HG03045 (cell line): Measurements from ENCODE around the gene ITIH6.
"Not testable (repeated sequence)": the region's sequence is repeated elsewhere in the genome, so short reads cannot be mapped to it uniquely, and the experiment has no call there.

Source experiments
- ATAC-seq: cut with Tn5 transposase; IDR thresholded peaks from one replicate; pipeline ENCODE4 v1.9.1; 2021; ENCODE audit warnings: mild to moderate bottlenecking, moderate library complexity; ENCODE audit not compliant: unreplicated experiment

ITIH6 gene

GRCh38 chrX:54807524-54808108, 9.6 kb upstream of the ITIH6 start, which contains the start of gene MAGED2:
Gene MAGED2, plus strand, starts transcription at chrX:54807745. Its CDS starts 1,587 bp downstream, at chrX:54809332.
- no peak for ATAC-seq

GRCh38 chrX:54799046-54799445, 991 bp upstream of the ITIH6 start:
- no peak for ATAC-seq

- ATAC-seq = no peak
These were observed 3.3 kb downstream of the ITIH6 start for GRCh38 chrX:54794795-54795194.

- ATAC-seq = no peak
These were observed 4.0 kb downstream of the ITIH6 start for GRCh38 chrX:54794028-54794427.

- not testable (repeated sequence) for ATAC-seq
These were observed 8.7 kb downstream of the ITIH6 start for GRCh38 chrX:54789405-54789804.

- no peak for ATAC-seq
These were observed 9.6 kb downstream of the ITIH6 start for GRCh38 chrX:54788446-54788845.

- no peak for ATAC-seq
These were observed 11.1 kb downstream of the ITIH6 start for GRCh38 chrX:54786967-54787366.

- no peak for ATAC-seq
These were observed 12.2 kb downstream of the ITIH6 start for GRCh38 chrX:54785901-54786300.

- ATAC-seq = no peak
These were observed 20.9 kb downstream of the ITIH6 start for GRCh38 chrX:54776987-54777672.

- ATAC-seq = no peak
These were observed 22.0 kb downstream of the ITIH6 start for GRCh38 chrX:54776061-54776460.

- not testable (repeated sequence) for ATAC-seq
These were observed 23.5 kb downstream of the ITIH6 start for GRCh38 chrX:54774391-54775094.

GRCh38 chrX:54758114-54759055, 39.7 kb downstream of the ITIH6 start:
- ATAC-seq = no peak

GRCh38 chrX:54754854-54755253, 43.2 kb downstream of the ITIH6 start:
- ATAC-seq = no peak

- ATAC-seq = no peak
These were observed 49.4 kb downstream of the ITIH6 start for GRCh38 chrX:54748626-54749025.

- no peak for ATAC-seq
These were observed 50.2 kb downstream of the ITIH6 start for GRCh38 chrX:54747733-54748393.

- ATAC-seq = no peak
These were observed 51.1 kb downstream of the ITIH6 start for GRCh38 chrX:54746928-54747327.

- ATAC-seq = no peak
These were observed 52.4 kb downstream of the ITIH6 start for GRCh38 chrX:54745676-54746075.

- ATAC-seq = not testable (repeated sequence)
These were observed 59.5 kb downstream of the ITIH6 start for GRCh38 chrX:54738567-54738966.

GRCh38 chrX:54736298-54736942, 61.6 kb downstream of the ITIH6 start:
- ATAC-seq = not testable (repeated sequence)

- ATAC-seq = no peak
These were observed 76.6 kb downstream of the ITIH6 start for GRCh38 chrX:54721424-54721823.
